Type B pancreatic cell (in vitro differentiated cells): ENCODE results near the gene ASF1A. TPM values are rescaled to one million over a fixed set of nuclear protein-coding genes. Genes with fewer than 3 reads are reported as not detected.

Experiments
- DNase-seq: peaks from one replicate; pipeline ENCODE4 v3.0.0; 2021; ENCODE audit warnings: mixed read lengths; ENCODE audit not compliant: unreplicated experiment; ENCODE audit errors: extremely low spot score
- H3K27ac Mint-ChIP-seq: 2 replicates; pipeline ENCODE4 v1.8.0; 2021; ENCODE audit warnings: mild to moderate bottlenecking, mixed read lengths
- H3K27me3 Mint-ChIP-seq: 2 replicates; pipeline ENCODE4 v1.8.0; 2021; ENCODE audit warnings: mixed read lengths
- H3K36me3 Mint-ChIP-seq: 2 replicates; pipeline ENCODE4 v1.8.0; 2021; ENCODE audit warnings: mixed read lengths
- H3K4me1 Mint-ChIP-seq: one replicate; pipeline ENCODE4 v1.8.0; 2021; ENCODE audit warnings: mixed read lengths; ENCODE audit not compliant: unreplicated experiment
- H3K4me3 Mint-ChIP-seq: 2 replicates; pipeline ENCODE4 v1.8.0; 2021; ENCODE audit warnings: mild to moderate bottlenecking, mixed read lengths
- H3K9me3 Mint-ChIP-seq: 2 replicates; pipeline ENCODE4 v1.8.0; 2021; ENCODE audit warnings: mixed read lengths
- CTCF ChIP-seq: fragments of 200-600 bp; sonication (generic); conservative IDR thresholded peaks from 2 replicates; pipeline ENCODE4 v1.5.0; 2021; ENCODE audit warnings: antibody characterized with exemption, mild to moderate bottlenecking
- total RNA-seq: library from RNA; stranded (reverse); gene quantifications from 2 replicates; pipeline ENCODE4 v1.2.1, GENCODE V29; 2021; ENCODE audit warnings: low replicate concordance

ASF1A gene
- total RNA-seq, 1 donor from 2014 or later, result 32.5 TPM

GRCh38 chr6:118896339-118897136, 2.6 kb downstream of the ASF1A start:
- Mint-ChIP-seq H3K27ac (peak overlapping the region; percentile 95), H3K4me1 (peaks cover 47% of the 10 kb centered on the region), H3K9me3 (no peaks in the 10 kb centered on the region), H3K36me3 (peaks cover 23% of the 10 kb centered on the region), H3K27me3 (peaks cover 4% of the 10 kb centered on the region), H3K4me3 (peak overlapping the region; percentile 87)
- no peak for DNase-seq
- peak; percentile 76 for TF ChIP-seq CTCF

GRCh38 chr6:118897386-118897785, 3.4 kb downstream of the ASF1A start:
- DNase-seq, result no peak
- Mint-ChIP-seq H3K27ac (no peak overlapping the region), H3K36me3 (peaks cover 27% of the 10 kb centered on the region), H3K9me3 (no peaks in the 10 kb centered on the region), H3K27me3 (peaks cover 4% of the 10 kb centered on the region), H3K4me3 (peak overlapping the region; percentile 48), H3K4me1 (peaks cover 38% of the 10 kb centered on the region)
- TF ChIP-seq CTCF, result no peak

GRCh38 chr6:118899948-118900347, 6.0 kb downstream of the ASF1A start:
- H3K27me3 Mint-ChIP-seq, result no peaks in the 10 kb centered on the region
- no peak overlapping the region for H3K4me3 Mint-ChIP-seq
- no peak for DNase-seq
- H3K4me1 Mint-ChIP-seq, result peaks cover 34% of the 10 kb centered on the region
- TF ChIP-seq CTCF, result no peak
- no peaks in the 10 kb centered on the region for H3K9me3 Mint-ChIP-seq
- peaks cover 38% of the 10 kb centered on the region for H3K36me3 Mint-ChIP-seq
- H3K27ac Mint-ChIP-seq, result peak overlapping the region; percentile 3

GRCh38 chr6:118902726-118903125, 8.8 kb downstream of the ASF1A start:
- Mint-ChIP-seq H3K27me3 (no peaks in the 10 kb centered on the region), H3K27ac (peak overlapping the region; percentile 8), H3K36me3 (peaks cover 52% of the 10 kb centered on the region), H3K4me3 (no peak overlapping the region), H3K4me1 (peaks cover 29% of the 10 kb centered on the region), H3K9me3 (no peaks in the 10 kb centered on the region)
- DNase-seq, result no peak
- TF ChIP-seq CTCF, result no peak

GRCh38 chr6:118903138-118903537, 9.2 kb downstream of the ASF1A start:
- Mint-ChIP-seq H3K4me3 (no peak overlapping the region), H3K27me3 (no peaks in the 10 kb centered on the region), H3K27ac (peak overlapping the region; percentile 8), H3K4me1 (peaks cover 29% of the 10 kb centered on the region), H3K9me3 (no peaks in the 10 kb centered on the region), H3K36me3 (peaks cover 53% of the 10 kb centered on the region)
- no peak for TF ChIP-seq CTCF
- no peak for DNase-seq
